OCI-LY1 (cell line): Measurements from ENCODE around the gene SLC33A1.

Experiments used
- CTCF ChIP-seq: fragments of 200-600 bp; sonication (generic), shearing (Covaris generic); IDR thresholded peaks from 2 replicates; pipeline ENCODE4 v1.5.1; 2017; ENCODE audit warnings: mild to moderate bottlenecking, antibody characterized with exemption, low read length, moderate library complexity, mixed read lengths
- EZH2 ChIP-seq: fragments of 200-600 bp; sonication (generic), shearing (Covaris generic); IDR thresholded peaks from 2 replicates; pipeline ENCODE4 v1.8.0; 2017; ENCODE audit warnings: borderline replicate concordance, mixed run types, mild to moderate bottlenecking, antibody characterized with exemption, low read length, moderate library complexity, mixed read lengths

- TF ChIP-seq CTCF (no peak), EZH2 (no peak)
Measured at GRCh38 chr3:155889952-155890351, 35.7 kb upstream of the SLC33A1 start.
